ENCODE data around the gene BICRAL.
"Not testable (repeated sequence)": the region's sequence is repeated elsewhere in the genome, so short reads cannot be mapped to it uniquely, and the experiment has no call there.

BICRAL gene

DNA sequence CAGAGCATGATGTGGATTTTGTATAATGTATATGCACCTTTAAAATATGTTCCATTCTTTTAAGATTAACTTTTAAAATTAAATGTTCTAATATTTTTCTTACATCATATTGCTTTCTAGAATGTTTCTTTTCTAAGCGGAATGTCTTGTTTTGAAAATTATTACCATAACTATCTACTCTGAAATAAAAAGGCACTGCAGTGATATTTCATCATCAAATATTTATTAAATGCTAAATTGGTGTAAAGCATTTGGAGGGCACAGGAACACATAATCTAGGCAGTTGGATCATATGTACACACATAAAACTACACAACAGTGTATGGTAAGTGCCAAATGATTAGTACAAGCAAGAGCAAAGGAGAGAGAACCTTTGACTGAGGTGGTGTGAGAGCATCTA is 13.8 kb downstream of the BICRAL start:
- no peak for DNase-seq (ENCODE audit: low read depth)

GRCh38 chr6:42796171-42796570 is 14.3 kb downstream of the BICRAL start:
- no peak for DNase-seq (ENCODE audit: low read depth)

- DNase-seq (ENCODE audit: low read depth) = not testable (repeated sequence)
These were observed 15.8 kb downstream of the BICRAL start for GRCh38 chr6:42797696-42798095.

- DNase-seq (ENCODE audit: low read depth) = no peak
These were observed 23.5 kb downstream of the BICRAL start for GRCh38 chr6:42805297-42805861.

GRCh38 chr6:42806359-42806758 is 24.5 kb downstream of the BICRAL start:
- DNase-seq (ENCODE audit: low read depth) = not testable (repeated sequence)

- no peak for DNase-seq (ENCODE audit: low read depth)
These were observed 26.9 kb downstream of the BICRAL start for GRCh38 chr6:42808492-42809483.

GRCh38 chr6:42813074-42813645 is 31.3 kb downstream of the BICRAL start:
- no peak for DNase-seq (ENCODE audit: low read depth)

DNA sequence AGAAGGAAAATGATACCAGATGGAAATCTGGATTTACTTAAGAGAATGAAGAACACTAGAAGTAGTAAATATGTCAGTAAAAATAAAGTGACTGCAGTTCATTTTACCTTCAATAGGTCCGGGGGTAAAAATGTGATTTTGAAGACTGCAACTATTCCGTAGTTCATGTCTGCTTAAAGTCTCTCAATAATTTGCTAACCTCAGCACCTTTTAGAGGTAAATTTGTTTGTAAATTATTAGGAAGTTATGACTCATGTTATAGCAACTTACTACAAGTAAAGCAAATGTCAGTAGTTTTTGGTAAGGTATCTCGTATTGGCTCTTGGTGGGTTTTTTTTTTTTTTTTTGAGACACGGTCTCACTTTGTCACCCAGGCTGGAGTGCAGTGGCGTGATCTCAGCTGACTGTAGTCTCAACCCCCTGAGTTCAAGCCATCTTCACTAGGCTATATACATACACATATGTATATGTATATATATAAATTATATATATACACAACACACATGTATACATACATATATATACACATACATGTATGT is 32.1 kb downstream of the BICRAL start:
- DNase-seq (ENCODE audit: low read depth) = no peak

DNA sequence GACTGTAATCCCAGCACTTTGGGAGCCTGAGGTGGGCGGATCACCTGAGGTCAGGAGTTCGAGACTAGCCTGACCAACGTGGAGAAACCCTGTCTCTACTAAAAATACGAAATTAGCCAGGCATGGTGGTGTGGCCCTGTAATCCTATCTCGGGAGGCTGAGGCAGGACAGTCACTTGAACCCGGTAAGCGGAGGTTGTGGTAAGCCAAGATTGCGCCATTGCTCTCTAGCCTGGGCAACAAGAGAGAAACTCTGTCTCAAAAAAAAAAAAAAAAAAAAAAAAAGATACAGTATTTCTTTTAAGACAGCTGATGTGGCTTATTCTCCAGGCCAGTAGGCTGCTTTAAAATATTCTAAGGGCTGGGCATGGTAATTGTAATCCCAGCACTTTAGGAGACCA is 33.9 kb downstream of the BICRAL start:
- DNase-seq (ENCODE audit: low read depth) = not testable (repeated sequence)

DNA sequence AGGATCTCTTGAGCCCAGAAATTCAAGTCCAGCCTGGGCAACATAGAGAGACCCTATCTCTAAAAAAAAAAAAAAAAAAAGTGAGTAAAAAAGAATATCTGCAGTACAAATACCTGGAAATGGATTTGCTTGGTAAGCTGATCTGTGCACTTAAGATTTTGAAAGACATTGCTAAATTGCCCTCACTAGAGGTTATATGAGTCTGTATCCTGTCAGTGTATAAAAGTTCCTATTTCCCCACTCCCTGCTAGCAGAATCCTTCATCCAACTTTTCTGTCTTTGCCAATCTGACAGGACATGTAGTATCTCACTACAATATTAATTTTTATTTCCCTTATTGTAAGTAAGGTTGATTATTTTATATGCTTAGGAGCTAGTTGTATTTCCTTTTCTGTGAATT is 36.1 kb downstream of the BICRAL start:
- DNase-seq (ENCODE audit: low read depth) = no peak

- no peak for DNase-seq (ENCODE audit: low read depth)
These were observed 36.6 kb downstream of the BICRAL start for GRCh38 chr6:42818416-42818815.

GRCh38 chr6:42818878-42819277 is 37.0 kb downstream of the BICRAL start:
- no peak for DNase-seq (ENCODE audit: low read depth)

- DNase-seq (ENCODE audit: low read depth) = no peak
These were observed 38.1 kb downstream of the BICRAL start for GRCh38 chr6:42819803-42820511.

- no peak for DNase-seq (ENCODE audit: low read depth)
These were observed 38.9 kb downstream of the BICRAL start for GRCh38 chr6:42820512-42821340.

GRCh38 chr6:42821341-42821668 is 39.5 kb downstream of the BICRAL start:
- no peak for DNase-seq (ENCODE audit: low read depth)

GRCh38 chr6:42821846-42822245 is 40.0 kb downstream of the BICRAL start:
- no peak for DNase-seq (ENCODE audit: low read depth)

GRCh38 chr6:42829561-42830092 is 47.8 kb downstream of the BICRAL start:
- no peak for DNase-seq (ENCODE audit: low read depth)

- DNase-seq (ENCODE audit: low read depth) = no peak
These were observed 49.4 kb downstream of the BICRAL start for GRCh38 chr6:42831237-42831636.

GRCh38 chr6:42834056-42834455 is 52.2 kb downstream of the BICRAL start:
- DNase-seq (ENCODE audit: low read depth) = no peak

- no peak for DNase-seq (ENCODE audit: low read depth)
These were observed 60.2 kb downstream of the BICRAL start for GRCh38 chr6:42841844-42842584.
